Ureter (tissue), 1 donor: Measurements from ENCODE around the gene PCDH1. TPM values are rescaled to one million over a fixed set of nuclear protein-coding genes. Genes with fewer than 3 reads are reported as not detected.
"Not testable (repeated sequence)": the region's sequence is repeated elsewhere in the genome, so short reads cannot be mapped to it uniquely, and the experiment has no call there.

Experiments used
- DNase-seq: peaks from one replicate; pipeline ENCODE4 v3.0.0-alpha.2; 2020; ENCODE audit warnings: low spot score
- total RNA-seq: library from RNA; stranded (reverse); gene quantifications from one replicate; pipeline ENCODE4 v1.2.4, GENCODE V29; 2023
- donor health status: DM: yes; HTN: yes; CAD: no.

The PCDH1 gene
- total RNA-seq, 1 donor from 2014 or later: 127 TPM

DNA sequence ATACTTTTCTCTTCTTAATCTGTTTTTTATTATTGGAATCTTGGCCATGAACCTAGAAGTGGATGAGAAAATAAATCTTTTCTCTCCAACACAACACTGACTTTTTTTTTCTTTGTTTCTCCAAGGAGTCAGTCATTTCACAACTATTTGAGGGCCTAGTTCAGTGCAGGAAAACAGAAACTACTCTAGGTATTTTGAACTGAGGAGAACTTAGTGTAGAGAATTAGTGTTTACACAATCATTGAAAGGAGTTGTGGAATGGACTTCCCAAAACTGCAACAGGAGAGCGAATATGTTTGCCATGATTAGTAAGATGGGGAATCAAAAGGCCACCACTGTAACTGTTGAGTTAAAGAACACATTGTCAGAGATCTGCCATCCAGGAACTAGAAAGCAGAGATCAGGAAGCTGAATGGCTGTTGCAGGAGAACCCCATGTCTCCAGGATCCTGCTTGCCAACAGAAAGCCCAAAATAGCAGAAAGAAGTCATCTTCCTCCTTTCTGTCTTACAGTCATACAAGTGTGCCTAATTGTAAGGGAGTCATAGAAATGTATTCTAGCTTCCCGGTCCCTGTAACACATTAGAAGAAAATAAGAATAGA, 20.3 kb upstream of the PCDH1 start:
- DNase-seq: no peak

DNA sequence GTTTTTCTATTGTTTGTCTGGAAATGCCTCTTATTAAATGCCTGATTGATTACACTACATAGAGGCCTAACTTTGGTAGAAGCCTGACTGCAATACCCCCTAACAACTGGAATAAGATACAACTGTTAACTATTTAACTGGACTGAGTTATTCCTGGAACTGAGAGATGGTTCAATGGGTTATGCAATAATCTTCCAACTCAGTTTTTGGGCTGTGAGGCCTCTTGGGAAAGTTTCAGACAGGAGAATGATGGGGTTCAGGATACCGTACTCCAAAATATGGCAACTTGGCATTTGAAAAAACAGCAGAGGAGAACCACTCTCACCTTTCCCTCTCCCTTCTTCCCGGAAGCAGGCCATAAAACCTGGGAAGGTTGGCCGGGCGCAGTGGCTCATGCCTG, 19.2 kb upstream of the PCDH1 start:
- no peak for DNase-seq

DNA sequence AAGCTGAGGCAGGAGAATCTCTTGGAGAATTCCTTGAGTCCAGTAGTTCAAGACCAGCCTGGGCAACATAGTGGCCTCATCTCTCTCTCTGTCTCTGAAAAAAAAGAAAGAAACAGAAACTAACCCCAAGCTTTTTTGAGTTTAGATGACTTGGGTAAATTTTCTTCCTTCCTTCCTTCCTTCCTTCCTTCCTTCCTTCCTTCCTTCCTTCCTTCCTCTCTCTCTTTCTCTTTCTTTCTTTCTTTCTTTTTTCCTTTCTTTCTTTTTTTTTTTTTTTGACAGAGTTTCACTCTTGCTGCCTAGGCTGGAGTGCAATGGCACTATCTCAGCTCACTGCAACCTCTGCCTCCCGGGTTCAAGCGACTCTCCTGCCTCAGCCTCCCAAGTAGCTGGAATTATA, 12.2 kb upstream of the PCDH1 start:
- DNase-seq: not testable (repeated sequence)

DNA sequence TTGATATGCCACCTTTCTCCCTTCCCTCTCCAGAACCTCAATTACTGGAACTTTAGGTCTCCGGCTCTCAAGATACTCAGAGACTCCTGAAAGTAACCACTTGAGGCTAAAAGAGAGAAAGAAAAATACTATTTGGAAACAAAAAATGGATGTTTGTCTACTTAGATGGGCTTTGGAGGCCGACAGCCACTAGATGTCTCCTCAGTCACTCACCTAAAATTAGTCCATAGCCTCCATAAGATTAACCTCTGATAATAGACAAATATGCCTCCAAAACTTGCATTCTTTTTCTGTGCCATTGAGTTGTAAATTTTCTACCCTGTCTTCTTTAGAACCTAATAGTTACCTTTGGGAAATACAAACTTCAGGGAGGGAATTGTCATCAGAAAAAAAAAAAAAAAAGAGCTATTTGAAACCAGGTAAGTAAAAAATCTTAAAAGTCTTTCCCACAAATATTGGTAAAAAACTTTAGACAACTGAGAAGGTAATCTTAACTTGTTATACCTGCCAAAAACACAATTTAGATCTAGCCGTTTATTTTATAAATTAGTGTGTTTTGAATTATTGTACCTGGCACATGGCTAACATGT, 11.2 kb upstream of the PCDH1 start:
- no peak for DNase-seq

DNA sequence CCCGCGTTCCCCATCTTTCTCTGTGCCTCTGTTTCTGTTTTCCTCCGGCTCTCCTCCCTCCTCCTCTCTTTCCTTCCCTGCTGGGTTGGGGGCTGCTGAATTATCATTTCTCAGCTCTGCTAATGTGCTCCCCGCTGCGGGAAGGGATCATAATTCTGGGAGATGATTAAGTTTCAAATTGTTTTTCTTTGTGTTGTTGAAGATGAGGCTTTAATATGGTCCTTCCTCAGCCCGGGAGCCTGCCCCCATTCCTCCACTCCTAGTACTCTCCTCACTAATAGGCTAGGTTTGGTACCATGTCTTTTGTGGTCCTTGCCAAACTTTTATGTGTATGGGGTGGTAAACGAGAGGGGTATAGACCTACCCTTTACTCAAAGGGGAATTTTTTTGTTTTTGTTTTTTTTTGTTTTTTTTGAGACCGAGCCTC, 5.7 kb upstream of the PCDH1 start:
- no peak for DNase-seq

DNA sequence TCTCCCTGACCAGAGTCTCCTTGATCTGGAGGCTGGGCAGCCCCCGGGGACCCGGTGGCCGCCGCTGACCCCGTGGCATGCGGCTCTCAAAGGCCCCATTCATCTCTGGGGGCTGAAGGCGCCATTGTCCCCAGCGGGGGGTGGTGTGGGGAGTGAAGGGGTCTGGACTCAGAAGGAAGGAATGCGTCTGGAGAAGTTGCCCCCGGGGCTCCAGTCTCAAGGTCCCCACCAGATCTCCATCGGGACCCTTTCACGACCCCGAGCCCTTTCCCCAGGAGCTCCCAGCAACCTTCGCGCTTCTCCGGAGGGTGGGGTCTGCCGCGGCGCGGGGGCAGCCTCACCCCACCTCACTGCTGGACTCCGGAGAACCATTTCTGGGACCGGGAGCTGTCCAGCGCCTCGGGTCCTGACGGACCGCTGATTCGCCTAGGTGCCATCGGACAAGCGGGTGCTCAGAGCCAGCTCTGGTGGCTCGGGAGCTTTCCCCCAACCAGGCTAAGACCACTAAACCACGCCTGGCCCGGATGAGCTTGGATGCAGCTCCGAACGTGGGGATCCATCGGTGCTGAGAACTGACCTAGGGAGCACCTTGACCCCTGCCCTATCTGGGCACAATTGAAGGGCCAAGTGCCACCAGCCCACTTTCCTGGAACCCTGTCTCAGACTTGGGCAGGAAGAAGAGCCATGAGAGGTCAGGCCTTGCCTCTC, 5.1 kb upstream of the PCDH1 start:
- no peak for DNase-seq

DNA sequence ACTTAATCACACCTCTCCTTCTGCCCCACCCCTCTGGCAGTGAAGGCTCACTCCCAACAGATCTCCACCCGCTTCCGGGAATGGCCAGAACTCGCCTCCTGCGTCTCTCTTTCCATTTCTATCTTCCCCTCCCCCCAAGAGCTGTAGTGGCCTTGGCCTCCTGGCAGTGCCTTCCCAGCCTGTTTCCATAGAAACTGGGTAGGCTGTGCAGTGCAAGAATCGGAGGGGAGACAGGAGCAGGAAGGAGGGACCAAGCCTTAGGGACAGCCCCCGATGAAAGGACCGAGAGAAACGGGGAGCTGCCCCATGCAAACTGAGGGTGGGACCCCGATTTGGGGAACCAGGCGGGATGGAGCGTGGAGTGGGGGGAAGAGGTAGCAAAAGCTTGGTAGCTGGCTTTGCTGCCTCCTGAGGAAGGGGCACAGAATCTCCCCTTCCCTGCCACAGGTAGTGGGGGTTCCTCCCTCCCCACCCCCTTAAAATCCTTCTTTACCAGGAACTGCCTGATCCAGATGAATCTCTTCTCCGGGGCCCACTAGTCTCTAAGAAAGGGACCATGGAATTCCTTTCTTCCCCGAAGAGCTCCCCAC, 4.5 kb upstream of the PCDH1 start:
- DNase-seq: no peak

DNA sequence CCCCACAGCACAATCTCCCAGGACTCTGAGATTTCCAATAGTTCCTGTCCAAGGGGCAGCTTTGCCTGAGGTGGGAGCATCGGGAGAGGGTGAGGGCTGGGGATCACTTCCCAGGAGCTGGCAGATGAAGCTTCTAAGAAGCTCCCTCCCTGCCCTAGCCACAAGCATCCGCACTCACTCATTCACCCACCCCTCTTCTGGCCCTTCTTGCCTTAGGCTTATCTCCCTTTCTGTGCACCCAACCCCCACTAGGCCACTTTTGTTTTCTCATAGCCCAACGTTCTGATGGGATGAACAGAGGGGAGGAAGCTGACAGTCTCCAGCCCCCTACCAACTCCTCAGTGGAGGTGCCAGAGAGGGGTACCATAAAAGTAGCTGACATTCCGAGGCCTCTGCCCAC, 3.7 kb upstream of the PCDH1 start:
- DNase-seq: no peak

DNA sequence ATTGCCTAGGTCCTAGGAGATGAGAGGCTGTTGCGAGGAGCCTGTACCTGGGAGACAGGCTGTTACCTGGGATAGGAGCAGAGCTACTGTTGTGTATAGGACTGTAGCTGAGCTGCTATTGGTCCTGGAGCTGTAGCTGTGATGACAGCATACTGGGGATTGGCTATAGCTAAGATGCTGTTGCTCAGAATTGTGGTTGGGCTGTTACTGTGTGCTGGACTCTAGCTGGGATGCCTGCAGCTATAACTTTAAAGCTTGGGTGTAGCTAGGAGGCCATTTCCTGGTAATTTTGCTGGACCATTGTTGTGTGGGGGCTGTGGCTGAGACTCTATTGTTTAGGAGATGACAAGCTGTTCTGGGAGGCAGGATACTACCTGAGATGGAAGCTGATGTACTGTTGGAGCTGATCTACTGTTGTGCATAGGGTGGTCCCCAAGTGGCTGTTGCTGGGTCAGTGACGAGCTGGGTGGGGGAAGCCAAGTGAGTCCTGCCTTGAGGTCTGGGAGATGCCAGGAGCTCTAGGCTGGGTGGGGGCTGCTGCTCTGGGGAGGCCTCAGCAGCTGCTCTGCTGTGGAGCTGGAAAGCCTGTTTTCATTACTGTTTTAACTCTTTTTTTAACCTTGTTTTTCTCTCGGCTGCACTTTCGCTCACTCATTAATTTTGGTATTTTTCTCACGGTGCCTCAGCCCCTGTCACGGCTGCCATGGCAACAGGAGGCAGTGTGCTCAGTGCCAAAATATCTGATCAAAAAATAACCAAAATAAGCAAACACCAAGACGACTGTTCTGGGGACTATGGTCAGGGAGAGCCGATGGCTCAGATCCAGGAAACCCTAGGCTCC, 3.0 kb upstream of the PCDH1 start:
- peak; percentile 24 for DNase-seq

DNA sequence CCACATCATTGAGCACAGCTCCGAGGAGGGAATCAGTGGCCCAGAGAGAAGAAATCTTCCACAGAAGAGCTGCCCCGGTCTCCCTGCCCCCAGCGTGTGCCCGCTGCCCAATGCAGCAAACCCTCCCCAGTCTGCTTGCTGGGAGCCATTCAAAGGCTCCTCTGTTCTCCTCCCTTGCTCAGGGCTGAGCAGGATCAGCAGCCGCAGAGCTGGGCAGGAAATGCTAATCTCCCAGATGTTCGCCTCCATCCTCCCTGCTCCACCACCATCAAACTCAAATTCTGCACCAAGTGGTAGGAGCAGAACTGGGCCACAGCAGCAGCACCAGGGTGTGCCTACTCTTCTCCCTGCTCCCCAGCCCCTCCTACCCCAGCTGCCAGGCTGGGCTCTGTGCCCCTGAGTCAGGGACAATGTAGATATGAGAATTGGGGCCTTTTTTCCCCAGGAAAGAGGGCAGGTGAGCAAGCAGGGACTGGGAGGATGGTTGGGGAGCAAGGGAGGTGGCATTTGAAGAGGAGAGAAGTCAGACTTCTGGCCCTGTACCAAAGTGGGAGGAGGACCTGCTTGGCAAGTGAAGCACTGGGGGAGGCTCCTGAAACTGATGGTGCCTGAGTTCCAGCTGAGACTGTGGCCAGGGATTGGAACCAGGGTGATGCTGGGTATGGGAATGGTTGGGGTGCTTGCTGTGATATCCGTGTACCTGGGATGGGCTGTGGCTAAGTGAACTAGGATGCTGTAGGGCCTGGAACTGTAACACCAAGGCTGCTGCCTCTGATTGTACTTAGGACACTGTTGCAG, 1.9 kb upstream of the PCDH1 start:
- no peak for DNase-seq

DNA sequence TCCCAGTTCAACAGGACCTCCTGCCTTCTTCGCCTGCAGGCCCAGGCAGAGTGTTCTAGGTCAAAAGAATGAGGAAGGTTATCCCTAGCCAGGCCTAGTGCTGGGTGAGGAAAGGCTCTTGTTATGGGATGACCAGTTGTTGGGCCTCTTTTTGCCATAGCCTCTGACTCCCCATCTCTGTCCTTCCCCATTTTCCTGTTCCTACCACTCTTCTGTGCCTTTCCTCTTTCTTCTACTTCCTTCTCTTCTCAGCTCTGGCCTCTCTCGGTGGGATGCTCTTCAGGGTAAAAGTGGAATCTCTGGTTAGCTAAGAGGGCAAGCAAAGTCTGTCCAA, 1.2 kb upstream of the PCDH1 start:
- DNase-seq: no peak

DNA sequence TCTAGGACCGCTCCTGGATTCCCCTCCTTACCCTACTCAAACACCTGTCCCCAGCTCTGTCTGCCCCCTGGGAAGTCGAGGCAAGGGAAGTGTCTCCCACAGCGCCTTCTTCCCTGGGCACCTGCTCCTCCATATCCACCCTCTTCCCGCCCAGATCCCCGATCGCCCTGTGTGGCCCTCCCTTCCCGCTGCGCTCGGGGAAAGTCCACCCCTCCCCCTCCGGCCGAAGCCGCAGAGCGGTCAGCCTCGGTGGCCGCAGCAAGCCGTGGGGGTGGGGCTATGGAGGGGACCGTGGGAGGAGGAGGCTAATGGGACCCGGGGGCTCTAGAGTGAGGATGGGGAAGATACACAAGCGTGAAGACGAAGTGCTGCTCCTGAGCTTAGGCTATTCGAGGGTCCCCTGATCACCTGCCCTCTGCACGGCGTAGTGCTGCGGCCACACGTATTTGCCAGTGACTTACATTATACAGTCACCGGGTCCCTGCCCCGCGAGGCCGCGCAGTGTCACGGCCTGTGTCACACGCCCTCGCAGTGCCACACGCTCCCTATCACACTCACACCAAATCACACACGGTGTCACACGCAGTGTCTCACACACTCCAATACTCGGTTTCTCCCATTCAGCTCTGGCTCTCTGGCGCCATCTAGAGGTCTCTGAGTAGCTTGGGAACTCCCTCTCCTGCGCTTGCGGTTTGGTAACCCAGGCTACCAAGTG, 658 bp upstream of the PCDH1 start:
- DNase-seq: peak; percentile 96

DNA sequence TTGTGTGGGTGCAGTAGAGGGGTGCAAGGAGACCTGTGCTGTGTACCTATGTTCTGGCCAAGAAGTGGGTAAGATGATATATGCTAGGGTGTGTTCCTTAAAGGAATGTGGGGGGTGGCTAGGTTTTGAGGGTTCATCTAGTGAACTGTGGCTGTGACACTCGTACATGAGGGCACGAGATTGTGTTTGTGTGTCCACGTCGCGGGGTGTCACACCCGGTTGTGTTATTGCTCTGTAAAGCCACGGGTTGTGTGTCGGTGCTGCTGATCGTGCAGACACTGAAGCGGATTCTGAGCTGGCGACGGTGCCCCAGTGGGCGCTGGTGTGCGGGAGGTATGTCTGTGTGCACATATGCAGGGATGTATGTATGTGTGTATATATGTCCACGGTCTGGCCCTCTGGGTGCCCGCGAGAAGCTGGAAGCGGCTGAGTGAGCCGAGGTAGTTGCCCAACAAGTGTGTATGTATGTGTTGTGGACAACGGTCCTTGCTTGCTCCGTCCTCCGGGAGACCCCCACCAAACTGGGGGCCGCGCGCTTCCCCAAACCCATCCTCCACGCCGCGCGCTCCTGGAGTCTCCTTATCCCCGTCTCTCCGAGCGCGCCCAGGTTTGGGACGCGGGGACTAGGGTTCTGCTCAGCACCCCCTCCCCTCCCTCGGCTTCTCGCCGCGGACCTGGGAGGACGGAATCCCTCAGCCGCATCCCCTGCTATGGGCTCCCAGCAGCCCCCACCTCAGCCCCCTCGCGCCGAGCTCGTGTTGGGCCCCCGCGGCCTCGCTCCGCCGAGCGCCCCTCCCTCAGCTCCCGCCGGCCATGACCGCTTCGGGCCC, 639 bp downstream of the PCDH1 start:
- no peak for DNase-seq

DNA sequence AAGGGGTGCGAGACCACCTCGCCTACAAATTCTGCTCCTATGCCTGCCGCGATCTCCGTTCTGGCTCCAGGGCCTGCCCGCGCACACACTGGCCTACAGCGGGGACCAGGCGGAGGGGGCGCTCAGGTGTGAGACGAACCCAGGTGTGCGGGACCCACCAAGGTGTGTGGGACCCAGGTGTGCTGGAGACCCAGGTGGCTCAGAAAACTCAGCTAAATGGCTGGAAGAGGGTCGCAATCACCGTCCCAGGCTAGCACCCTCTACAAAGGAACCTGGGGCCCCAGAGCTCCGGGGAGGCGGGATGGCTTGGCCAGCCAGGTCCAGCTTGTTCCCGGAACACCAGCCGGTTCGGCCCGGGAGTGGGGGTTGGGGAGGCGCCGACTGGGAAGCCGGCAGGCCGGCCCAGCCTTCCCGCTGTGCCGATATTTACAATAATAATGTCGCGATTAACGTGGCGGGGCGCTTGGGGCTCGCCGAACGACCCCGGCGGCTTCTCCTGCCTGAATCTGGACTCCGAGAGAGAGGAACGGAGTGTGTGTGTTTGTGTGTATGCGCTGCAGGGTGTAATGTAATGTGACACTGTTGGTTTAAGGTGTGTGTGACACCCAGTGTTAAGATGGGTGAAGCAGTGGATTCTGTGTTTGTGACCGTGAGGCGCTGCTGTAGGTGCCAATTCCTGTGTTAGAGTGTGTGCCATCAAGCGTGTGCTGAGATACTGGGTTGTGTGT, 1.4 kb downstream of the PCDH1 start:
- DNase-seq: no peak

DNA sequence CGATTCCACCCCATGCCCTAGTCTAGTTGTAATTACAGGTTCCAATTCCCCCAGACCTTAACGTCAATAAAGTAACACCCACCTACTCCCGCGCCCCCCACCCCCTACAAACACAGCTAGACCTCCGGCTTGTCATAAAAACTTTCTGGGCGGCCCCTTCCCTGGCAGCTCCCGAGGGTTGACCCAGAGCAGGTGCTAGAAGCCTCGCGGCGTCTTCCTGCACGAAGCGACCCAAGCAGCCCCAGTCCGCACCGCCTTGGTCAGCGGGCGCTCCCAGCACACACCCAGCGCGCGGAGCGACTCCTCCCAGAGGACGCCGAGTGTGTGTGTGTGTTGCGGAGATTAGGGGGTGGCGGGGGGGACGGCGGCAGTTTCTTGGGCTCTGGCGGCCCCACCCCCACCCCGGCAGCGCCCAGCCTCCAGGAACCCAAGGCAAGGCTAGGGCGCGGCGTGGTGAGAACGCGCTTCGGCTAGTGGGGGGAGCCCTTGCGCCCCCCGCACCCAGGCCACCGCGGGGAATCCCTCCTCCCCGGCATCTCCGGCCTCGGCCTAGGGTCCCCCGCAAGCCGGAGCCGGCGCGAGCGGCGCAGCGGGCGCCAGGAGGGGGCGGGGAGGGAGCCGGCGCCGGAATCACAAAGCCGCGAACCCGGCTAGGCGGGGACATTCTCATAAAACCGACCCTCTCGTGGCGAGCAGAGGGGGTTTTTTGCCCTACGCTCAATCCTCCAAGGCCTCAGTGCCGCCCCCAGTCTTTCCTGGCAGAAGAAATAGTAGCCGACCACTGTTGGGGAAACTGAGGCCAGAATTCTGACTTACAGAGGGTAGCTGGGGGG, 2.2 kb downstream of the PCDH1 start:
- peak; percentile 73 for DNase-seq

DNA sequence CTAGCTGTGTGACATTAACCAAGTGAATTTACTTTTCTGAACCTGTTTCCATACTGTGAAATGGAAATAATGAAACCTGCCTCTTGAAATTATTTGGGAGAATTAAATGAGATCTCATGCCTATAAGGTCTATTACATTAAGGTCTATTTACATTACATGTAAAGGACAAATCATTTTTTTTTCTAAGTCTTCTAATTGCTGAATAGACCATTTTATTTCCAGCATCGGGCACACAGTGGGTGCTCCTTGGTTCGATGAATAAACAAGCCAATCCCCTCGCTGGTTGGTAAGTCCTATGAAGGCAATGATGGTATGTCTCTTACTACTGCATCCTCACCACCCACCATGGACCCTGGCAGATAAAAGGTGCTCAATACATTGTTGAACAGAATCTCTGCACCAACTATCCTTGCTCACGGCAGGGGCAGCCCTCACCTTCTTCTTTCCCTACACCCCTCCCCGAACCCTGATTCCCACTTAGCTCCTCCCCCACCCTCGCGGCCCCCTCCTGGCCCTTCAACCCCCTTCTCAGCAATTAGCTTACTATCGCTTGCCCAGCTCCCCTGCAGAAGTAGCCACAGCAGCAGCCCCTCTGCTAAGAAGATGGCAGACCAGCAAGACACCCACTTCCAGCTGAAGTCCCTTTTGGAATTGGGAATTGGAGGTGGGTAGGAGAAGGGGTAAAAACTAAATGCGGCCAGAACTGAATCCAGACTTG, 3.0 kb downstream of the PCDH1 start:
- DNase-seq: no peak

DNA sequence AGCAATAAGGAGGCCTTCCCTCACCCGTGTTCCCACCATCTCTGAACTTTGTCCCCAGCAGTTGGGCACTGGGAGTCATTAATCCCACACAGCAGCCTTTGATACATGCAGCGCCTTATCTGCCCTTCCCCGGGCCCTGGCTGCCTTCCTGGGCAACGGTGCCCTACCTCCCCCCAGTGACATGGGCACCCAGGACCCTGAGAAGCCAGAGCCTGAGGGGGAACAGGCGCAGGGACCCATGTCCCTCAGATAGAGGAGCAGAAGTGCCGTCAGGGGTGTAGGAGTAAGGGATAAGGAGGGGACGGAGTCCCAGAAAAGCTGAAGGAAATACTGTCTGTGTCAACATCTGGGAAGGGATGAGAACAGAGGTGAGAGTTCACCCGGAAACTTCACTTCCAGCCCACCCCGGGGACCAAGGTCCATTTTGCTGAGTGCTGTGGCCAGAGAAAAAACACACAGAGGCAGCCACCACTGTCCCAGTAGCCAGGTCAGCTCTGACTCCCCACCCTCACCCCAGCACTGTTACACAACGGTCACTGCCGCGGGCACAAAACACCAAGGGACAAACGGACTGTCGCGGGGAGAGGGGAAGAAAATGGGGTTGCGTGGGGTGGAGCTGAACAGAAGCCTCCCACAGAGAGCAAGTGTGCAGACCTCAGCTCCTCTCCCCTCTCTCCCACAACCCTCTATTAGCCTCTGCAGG, 3.8 kb downstream of the PCDH1 start:
- peak; percentile 42 for DNase-seq
